Measurements from ENCODE around the gene SAPCD1. TPM values are rescaled to one million over a fixed set of nuclear protein-coding genes. Genes with fewer than 3 reads are reported as not detected.

Gene SAPCD1
- total RNA-seq (2014; rRNA removed; shearing (Covaris generic)): 0.27 and 1.6 TPM in 2 replicates

DNA sequence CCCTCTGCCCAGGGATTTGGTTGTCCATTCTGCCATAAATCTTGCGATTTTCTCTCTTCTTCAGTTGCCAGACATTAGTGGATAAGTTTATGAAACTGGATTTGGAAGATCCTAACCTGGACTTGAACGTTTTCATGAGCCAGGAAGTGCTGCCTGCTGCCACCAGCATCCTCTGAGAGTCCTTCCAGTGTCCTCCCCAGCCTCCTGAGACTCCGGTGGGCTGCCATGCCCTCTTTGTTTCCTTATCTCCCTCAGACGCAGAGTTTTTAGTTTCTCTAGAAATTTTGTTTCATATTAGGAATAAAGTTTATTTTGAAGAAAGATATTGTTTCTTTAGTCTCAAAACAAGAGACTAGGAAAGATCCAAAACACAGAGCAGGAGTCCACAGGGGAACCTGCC lies at the start of gene SAPCD1:
TSS of gene SAPCD1 (plus strand) at position 301 of the 400 bp plus-strand sequence. CDS start 399 bp downstream, outside the sequence.
- DNase-seq (ENCODE audit: low read depth): no peak

DNA sequence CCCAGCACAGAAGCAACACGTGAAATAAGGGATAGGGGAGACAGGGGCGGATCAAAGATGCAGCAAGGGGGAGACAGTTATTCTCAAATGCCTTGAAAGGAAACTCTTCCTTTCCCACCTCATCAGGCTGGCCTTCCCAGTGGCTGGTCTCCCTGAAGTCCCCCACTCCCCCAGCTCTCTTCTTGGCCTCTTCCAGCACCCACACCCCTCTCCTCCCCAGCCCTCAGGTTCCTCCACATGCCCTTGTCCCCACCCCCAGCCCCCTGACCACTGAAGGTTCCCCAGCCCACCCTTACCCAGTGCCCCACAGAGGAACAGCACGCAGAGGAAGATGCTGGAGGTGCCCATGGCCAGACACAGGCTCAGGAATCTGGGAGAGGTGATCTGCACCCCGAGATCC lies 49.0 kb upstream of the SAPCD1 start:
- DNase-seq (ENCODE audit: low read depth): no peak

DNA sequence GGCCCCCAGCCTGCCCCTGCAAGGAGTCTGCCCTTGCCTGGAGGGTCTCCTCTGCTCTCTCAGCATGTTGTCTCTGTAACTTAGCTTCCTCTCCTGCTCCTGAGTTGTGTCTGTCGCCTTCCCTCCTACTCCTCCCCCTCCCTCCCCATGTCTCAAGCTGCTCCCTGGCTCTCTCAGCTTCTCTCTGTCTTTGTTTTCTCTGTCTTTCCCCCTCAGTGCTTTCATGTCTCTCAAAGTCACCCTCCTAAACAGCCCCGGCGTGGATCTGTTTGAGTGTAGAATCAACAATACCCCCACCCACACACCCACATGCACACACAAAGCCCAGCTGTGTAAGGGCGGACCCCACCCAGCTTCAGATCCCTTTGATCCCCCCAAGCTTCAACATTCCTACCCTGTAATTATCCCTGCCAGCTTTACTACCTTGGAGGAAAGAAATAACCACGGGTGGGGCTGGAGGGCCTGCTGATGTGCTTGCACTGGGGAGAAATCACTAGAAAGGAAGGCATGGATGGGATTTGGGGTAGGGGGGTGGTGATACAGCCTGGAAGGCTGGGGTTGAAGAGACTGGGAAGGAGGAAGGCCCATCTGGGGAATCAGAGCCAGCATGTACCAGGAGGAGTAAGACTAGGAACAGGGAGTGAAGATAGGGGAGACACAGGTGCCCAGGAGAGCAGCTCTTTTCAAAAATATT lies 48.3 kb upstream of the SAPCD1 start:
- no peak for DNase-seq (ENCODE audit: low read depth)

DNA sequence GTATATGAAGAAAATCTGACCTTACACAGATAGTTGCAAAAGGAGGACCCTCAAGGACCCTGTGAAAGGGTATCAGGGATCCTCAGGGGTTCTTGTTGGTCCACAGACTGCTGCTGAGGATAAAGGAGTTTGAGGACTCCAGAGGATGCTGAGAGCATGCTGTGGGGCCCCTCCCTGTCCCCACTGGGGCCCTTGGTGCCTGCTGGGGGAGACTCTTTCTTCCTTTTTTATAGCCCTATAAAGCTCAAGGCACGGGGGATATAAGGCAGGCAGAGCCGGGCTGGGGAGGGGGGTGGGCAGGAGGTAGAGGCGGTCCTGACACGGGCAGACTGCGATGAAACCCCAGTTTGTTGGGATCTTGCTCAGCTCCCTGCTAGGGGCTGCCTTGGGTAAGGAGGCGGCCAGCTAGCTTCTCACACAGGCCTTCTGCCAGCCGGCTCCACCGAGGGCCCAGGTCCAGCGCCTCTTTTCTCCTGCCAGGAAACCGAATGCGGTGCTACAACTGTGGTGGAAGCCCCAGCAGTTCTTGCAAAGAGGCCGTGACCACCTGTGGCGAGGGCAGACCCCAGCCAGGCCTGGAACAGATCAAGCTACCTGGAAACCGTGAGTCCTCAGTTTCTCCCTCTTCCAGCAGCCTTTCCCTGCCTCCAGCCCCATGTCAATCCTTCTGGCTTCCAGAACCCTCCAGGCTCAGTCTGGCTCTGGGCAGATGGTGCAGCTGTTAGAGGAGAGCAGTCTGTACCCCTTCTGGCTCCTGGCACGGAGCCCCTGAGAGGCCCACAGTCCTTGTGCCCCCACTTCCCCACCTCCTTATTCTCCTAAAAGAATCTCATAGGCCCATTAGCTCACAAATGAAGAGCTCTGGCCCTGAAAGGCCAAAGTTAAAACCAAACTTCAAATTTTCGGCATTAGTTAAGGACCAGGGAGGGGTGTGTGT lies 47.2 kb upstream of the SAPCD1 start, which contains the start of gene LY6G6D:
TSS of gene LY6G6D (plus strand) at position 327 of the 937 bp plus-strand sequence. CDS start at position 335, 8 bp downstream.
- no peak for DNase-seq (ENCODE audit: low read depth)

DNA sequence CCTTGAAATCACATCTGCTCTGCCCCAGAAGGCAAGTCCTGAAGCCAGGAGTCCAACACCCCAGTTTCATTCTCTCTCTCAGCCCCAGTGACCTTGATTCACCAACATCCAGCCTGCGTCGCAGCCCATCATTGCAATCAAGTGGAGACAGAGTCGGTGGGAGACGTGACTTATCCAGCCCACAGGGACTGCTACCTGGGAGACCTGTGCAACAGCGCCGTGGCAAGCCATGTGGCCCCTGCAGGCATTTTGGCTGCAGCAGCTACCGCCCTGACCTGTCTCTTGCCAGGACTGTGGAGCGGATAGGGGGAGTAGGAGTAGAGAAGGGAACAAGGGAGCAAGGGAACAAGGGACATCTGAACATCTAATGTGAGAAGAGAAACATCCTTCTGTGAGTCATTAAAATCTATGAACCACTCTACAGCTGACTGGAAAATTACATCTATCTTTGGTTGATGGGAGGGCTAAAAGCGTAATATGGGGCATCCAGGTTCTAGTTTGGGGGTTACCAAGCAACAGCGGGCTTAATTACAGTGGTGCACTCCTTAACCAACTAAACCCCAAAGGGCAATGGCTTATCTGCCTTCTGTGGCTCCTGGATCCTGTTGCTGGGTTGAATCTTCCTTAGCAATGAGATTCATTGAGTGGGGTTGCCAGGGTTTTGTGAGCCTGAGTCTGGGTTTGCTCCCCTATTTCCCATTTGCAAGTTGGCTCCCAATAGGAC lies 44.8 kb upstream of the SAPCD1 start:
- no peak for DNase-seq (ENCODE audit: low read depth)

DNA sequence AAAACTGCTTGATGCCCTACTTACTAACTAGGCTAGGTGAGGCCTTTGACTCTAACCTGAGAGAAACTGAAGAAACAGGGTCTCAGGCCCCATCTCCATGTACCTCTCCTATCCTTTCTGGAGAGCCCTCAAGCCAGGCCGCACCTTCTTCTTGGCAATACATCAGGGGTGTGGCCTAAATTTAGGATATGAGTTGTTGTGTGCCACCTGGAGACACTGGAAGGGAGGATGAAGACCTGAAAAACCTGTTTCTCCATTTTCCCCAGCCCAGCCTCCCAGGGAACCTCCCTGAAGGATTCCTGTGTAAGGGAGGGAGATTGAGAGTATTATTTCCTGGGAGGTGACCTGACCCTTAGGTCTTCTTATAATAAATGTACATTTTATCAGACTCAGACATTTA lies 44.2 kb upstream of the SAPCD1 start:
- no peak for DNase-seq (ENCODE audit: low read depth)

DNA sequence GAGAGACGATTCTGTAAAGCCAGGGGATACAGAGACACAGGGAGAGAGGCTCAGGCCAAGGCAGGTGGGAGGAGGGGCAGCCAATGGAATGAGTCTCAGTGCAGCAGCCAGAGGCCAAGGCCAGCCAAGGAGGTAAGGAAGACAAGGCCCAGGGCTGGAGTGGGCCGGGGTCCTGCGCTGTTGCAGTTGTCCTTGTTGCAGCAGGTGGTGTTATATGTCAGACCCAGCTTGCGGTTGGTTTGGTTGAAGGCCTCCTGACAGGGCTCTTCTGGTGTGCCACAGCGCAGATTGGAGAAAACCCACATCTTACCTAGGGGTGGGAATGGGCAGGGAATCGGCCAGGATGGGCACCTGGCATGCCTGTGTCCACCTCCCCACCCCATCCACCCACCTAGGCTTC lies 43.5 kb upstream of the SAPCD1 start:
- DNase-seq (ENCODE audit: low read depth): no peak

DNA sequence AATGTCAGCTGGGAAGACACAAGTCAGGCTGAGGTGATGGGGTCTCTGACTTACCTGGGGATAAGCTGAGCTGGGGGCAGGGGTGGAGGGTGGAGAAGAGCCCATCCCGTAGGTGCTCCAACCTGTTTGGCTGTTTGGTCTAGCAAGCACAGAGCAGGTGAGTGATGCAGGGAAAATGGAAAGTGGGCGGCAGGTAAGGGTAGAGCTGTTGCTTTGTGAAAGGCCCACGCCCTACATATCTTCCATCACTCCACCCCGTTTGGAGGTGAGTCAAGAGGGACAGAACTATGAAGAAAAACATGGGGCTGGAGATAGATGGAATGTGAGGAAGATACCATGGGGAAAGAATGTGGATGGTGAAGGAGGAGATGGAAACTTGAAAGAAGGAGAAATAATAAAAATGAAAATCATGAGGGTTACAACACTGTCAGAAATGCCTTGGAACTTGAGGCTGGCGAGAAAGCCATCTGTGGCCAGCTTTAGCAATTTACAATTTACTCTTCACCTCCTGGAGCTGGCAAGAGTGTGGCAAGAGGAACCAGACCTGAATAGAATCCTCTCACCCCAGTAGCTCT lies 42.2 kb upstream of the SAPCD1 start:
- no peak for DNase-seq (ENCODE audit: low read depth)

DNA sequence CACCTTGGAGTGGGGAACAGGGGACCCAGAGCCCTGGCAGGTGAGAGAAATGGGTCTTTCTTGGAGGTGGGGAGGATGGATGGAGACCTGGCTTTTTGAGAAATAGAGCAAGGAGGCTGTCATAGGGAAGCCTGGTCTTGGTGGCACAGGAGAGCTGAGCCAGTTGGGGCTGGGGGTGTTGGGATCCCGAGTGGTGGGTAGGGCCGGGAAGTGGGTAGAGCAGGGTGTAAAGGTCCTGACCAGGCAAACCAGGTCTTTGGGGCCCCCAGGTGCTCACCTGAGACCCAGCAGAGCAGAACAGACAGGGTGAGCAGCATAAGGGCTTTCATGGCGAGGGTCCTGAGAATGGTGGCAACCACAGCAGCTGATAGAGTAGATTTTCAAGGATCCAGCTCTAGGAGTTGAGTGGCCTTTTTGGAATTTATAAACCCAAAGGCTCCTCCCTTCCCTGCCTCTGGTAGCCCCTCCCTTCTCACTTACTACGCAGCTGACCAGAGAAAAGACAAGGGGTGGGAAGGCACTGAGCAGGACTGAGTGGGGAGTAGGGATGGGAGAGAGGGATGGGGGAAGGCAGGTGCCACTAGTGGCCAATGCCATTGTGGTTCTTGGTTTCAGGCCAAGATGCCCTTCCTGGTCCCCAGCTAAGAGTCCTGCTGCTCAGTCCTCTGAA lies 41.0 kb upstream of the SAPCD1 start, which contains the start of gene LY6G6C:
TSS of gene LY6G6C (minus strand) at position 396 of the 670 bp plus-strand sequence. CDS start at position 329, 67 bp downstream.
- DNase-seq (ENCODE audit: low read depth): no peak

DNA sequence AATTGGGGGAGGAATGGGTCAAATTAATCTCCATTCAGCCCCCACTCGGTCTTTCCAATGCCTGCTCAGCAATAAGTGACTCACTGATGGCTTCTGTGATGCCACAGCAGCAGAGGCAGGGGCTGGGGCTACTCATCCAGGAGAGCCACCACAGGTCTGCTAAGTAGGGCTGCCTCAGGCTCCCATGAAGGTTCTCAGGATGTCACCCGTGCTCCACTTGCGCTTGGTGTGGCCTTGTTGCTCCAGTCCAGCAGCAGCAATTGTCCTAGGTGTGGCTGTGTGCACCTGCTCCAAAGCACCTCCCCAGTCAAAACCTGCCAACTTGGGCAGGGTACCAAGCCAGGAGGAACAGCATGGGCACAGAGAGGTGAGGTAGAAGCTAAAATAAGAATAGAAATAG lies 40.3 kb upstream of the SAPCD1 start:
- no peak for DNase-seq (ENCODE audit: low read depth)

DNA sequence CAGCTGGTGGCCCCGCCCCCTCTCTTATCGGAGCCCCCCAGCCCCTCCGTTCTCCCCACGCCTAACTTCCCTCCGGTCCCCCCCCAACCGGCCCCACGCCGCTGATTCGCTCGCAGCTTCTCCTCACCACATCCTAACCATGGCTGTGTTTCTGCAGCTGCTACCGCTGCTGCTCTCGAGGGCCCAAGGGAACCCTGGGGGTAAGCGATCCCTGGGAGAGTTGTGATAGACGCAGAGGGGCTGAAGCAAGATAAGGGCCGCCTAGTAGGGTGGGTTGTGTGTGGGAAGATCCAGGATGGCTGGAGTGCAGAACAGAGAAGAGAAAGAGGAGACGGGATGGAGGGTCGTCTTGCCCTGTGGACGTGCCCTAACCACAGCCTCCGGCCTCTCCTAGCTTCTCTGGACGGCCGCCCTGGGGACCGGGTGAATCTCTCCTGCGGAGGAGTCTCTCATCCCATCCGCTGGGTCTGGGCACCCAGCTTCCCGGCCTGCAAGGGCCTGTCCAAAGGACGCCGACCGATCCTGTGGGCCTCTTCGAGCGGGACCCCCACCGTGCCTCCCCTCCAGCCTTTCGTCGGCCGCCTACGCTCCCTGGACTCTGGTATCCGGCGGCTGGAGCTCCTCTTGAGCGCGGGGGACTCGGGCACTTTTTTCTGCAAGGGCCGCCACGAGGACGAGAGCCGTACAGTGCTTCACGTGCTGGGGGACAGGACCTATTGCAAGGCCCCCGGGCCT lies 39.0 kb upstream of the SAPCD1 start, which contains the start of gene MPIG6B:
TSS of gene MPIG6B (plus strand) at position 129 of the 735 bp plus-strand sequence. CDS start at position 140, 11 bp downstream.
- DNase-seq (ENCODE audit: low read depth): no peak

DNA sequence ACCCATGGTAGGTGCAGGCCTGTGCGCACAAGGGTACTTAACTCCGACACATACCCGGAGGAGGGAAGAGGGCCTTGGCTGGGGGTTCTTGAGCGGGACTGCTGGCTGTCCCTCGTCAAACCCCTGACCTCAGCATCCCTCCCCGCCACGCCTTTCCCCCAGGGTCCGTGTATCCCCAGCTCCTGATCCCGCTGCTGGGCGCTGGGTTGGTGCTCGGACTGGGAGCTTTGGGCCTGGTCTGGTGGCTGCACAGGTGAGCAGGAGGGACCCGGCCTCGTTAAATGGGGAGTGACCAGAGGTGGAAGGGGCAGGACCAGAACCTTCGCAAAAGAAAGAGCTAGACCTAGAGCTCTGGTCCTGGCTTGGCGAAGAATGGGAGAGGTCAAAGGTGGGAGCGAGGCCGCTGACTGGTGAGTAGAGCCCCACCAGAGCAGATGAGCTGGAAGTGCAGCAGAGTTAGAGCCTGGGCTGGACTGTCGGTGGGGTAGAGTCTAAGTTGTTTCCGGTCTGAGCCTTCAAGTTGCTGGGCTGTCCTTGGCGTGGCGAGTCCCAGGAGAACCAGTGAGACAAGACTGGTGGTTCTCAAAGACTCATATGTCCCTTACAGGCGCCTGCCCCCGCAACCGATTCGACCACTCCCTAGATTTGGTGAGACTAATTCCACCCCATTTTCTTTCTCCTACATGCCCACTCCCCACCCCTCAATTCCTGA lies 38.3 kb upstream of the SAPCD1 start:
- DNase-seq (ENCODE audit: low read depth): no peak

DNA sequence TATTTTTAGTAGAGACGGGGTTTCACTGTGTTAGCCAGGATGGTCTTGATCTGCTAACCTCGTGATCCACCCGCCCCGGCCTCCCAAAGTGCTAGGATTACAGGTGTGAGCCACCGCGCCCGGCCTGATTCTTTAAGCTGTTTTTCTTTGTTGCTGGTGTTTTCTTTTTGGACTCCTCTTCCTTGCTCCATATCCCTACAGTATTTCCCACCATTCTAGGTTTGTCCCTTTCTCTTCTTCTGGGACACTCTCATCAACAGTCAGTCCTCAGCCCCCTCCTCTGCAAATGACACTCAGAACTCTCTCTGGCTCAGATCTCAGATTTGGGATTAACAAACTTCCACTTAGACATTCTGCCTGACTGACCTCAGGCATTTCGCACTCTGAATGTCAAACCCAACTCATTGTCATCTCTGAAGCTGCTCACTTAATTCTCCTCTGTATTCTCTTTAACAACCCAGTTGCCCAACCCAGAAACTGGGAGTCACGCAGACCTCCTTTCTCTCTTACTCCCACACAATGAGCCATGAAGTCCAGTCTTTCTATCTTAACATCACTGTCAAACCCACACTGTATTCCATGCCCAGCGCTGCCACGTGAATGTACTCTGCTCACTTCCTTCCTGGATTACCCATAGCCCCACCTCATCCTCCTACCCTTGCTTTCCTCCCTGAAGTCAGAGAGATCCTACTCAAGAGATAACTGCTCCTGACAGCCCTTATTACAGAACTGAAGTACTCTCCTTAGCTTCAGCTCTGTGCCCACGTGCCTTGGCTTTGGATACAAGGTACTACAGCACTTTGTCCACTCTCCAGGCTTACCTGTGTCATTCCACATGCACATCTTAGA lies 36.7 kb upstream of the SAPCD1 start:
- DNase-seq (ENCODE audit: low read depth): no peak

DNA sequence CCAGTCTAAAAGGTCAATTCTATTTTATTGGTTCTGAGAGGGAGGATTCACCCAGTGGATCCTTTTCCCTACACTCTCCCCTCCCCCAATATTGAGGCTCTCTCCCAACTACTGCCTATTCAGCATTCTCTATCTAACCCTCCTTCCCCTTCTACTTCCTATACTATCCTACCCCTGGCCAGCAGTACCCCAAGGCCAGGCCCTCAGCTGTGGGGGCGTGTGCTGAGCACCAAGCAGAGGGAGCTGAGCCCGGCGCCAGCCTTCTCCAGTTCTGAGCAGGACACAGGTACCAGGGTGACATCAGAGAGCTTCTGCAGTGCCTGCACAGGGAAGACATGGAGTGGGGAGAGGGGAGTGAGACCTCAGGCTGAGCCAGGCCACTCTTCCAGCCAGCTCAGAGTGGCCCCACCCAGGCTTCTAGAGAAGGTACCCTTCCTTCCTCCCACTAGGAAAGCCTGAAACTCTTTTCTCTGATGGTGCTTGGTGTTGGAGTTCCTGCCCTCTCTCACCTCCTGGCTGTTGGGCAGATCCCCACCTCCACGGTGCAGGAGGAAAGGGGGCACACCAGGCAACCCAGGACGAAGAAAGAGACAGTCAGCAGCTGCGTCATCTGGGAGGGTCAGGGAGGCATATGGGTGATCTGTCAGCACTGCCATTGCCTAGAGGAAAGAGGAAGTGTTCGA lies 35.3 kb upstream of the SAPCD1 start:
- DNase-seq (ENCODE audit: low read depth): no peak

DNA sequence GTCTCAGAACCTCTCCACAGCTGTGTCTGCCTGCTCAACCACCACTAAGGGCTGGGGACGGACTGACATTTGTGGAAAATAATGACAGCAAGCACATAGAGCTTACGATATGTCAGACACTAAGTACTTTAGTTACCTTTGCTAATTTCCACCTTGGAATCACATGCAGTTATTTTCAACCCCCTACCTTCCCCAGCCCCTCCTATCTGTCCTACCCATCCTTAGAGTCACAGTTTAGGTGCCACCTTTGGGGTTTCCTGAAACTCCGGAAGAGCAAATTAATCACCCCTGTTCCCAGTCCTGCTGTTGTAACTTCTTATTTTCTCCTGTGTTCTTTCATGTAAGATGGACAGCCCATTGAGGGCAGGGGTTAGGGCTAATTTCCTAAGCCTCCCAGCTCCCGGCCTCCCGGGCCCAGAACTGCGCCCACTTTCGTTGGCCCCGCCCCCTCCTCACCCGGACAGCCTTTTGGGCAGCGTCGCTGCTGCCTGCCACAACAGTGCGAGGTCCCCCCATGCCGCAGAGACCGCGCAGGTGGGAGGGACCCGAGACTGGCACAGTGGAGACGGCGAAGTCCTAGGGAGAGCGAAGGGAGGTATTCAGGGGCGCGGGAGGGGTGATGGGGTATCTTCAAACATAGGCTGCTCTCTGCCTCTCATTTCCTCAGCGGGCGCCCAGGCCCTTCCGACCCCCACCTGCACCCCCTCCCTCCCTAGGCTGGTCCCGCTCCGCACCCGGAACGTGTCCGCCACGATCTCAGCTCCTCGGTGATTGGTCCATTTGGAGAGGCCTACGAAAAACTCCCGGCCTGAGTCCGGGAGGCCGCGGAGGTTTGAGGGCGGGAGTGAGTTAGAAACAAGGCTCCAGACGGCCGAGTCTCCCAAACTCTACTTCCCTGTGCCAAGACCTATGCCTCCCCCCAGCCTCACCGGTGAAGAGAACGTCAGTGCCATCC lies 34.5 kb upstream of the SAPCD1 start:
- DNase-seq (ENCODE audit: low read depth): no peak

DNA sequence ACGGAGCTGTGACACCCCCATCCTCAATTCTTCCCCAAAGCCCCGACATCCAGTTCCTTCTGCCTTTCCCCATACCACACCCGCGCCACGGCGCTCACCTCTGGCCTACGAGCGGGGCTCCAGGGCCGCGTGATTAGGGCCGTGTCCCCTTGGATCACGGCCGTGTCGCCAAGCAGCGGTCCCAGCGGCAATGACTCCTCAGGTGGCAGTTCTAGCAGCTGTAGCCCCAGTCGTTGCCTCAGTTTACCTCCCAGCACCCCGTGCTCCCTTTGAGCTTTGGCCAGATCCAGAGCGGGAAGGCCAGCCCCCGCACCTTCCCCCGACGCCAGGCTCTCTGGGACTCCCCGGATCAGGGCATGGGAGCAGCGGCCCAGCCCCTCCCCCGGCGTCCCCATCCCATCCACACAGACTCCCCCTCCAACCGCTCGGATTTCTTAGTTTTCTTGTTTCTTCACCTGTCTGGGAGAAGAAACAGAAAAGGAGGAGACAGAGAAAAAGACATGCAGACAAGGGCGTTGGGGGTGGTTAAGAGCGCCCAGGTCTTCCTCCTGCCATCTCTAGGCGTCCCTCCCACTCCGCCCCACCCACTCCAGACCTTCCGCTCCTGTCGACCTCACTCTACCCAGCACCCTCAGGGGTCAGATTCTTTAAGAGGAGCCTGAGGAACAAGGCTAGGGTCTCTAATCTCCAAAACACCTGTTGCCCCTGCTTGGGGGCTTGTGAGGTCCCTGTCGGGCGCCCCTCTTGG lies 33.5 kb upstream of the SAPCD1 start, which contains the start of gene DDAH2:
TSS of gene DDAH2 (minus strand) at position 533 of the 748 bp plus-strand sequence. CDS start at position 395, 138 bp downstream.
- DNase-seq (ENCODE audit: low read depth): no peak
